ENCODE results near the gene SOAT1.

The SOAT1 gene

GRCh38 chr1:179305450-179305849 is 11.9 kb downstream of the SOAT1 start:
- Histone ChIP-seq H4K20me1 (ENCODE audit: insufficient read depth) (no peaks in the 10 kb centered on the region), H3K9ac (no peak overlapping the region), H3K27me3 (ENCODE audit: insufficient read depth, low read depth) (no peaks in the 10 kb centered on the region), H3K79me2 (ENCODE audit: insufficient read depth, low read depth) (no peaks in the 10 kb centered on the region), H3K27ac (no peak overlapping the region), H3K4me3 (IDR thresholded peaks at IDR 0.05; ENCODE audit: insufficient read depth, low read depth, low read length) (no peak overlapping the region), H3K36me3 (ENCODE audit: insufficient read depth) (no peaks in the 10 kb centered on the region), H3K4me2 (no peak overlapping the region), H2AFZ (ENCODE audit: low read depth) (no peak overlapping the region), H3K4me1 (ENCODE audit: low read depth, poor library complexity, severe bottlenecking) (no peaks in the 10 kb centered on the region)
- TF ChIP-seq CTCF (conservative IDR thresholded peaks at IDR 0.05; ENCODE audit: low read depth, low read length): no peak

GRCh38 chr1:179310291-179310690 is 16.7 kb downstream of the SOAT1 start:
- peaks cover 4% of the 10 kb centered on the region for H3K4me1 ChIP-seq (ENCODE audit: low read depth, poor library complexity, severe bottlenecking)
- no peaks in the 10 kb centered on the region for H3K27me3 ChIP-seq (ENCODE audit: insufficient read depth, low read depth)
- H3K4me3 ChIP-seq (IDR thresholded peaks at IDR 0.05; ENCODE audit: insufficient read depth, low read depth, low read length): no peak overlapping the region
- no peak overlapping the region for H2AFZ ChIP-seq (ENCODE audit: low read depth)
- H3K79me2 ChIP-seq (ENCODE audit: insufficient read depth, low read depth): no peaks in the 10 kb centered on the region
- no peak overlapping the region for H3K27ac ChIP-seq
- H3K9ac ChIP-seq: no peak overlapping the region
- no peak for TF ChIP-seq CTCF (conservative IDR thresholded peaks at IDR 0.05; ENCODE audit: low read depth, low read length)
- no peaks in the 10 kb centered on the region for H4K20me1 ChIP-seq (ENCODE audit: insufficient read depth)
- no peak overlapping the region for H3K4me2 ChIP-seq
- no peaks in the 10 kb centered on the region for H3K36me3 ChIP-seq (ENCODE audit: insufficient read depth)

- no peak overlapping the region for H2AFZ ChIP-seq (ENCODE audit: low read depth)
- H3K4me3 ChIP-seq (IDR thresholded peaks at IDR 0.05; ENCODE audit: insufficient read depth, low read depth, low read length): no peak overlapping the region
- no peaks in the 10 kb centered on the region for H3K79me2 ChIP-seq (ENCODE audit: insufficient read depth, low read depth)
- no peaks in the 10 kb centered on the region for H4K20me1 ChIP-seq (ENCODE audit: insufficient read depth)
- no peaks in the 10 kb centered on the region for H3K27me3 ChIP-seq (ENCODE audit: insufficient read depth, low read depth)
- no peak for TF ChIP-seq CTCF (conservative IDR thresholded peaks at IDR 0.05; ENCODE audit: low read depth, low read length)
- no peak overlapping the region for H3K9ac ChIP-seq
- H3K4me1 ChIP-seq (ENCODE audit: low read depth, poor library complexity, severe bottlenecking): peaks cover 4% of the 10 kb centered on the region
- H3K4me2 ChIP-seq: no peak overlapping the region
- H3K27ac ChIP-seq: no peak overlapping the region
- H3K36me3 ChIP-seq (ENCODE audit: insufficient read depth): no peaks in the 10 kb centered on the region
These were observed 17.1 kb downstream of the SOAT1 start for GRCh38 chr1:179310721-179311120.

- Histone ChIP-seq H3K27ac (no peak overlapping the region), H3K4me2 (no peak overlapping the region), H4K20me1 (ENCODE audit: insufficient read depth) (no peaks in the 10 kb centered on the region), H3K9ac (no peak overlapping the region), H3K4me3 (IDR thresholded peaks at IDR 0.05; ENCODE audit: insufficient read depth, low read depth, low read length) (no peak overlapping the region), H3K36me3 (ENCODE audit: insufficient read depth) (no peaks in the 10 kb centered on the region), H3K27me3 (ENCODE audit: insufficient read depth, low read depth) (no peaks in the 10 kb centered on the region), H2AFZ (ENCODE audit: low read depth) (no peak overlapping the region), H3K79me2 (ENCODE audit: insufficient read depth, low read depth) (no peaks in the 10 kb centered on the region), H3K4me1 (ENCODE audit: low read depth, poor library complexity, severe bottlenecking) (peaks cover 4% of the 10 kb centered on the region)
- no peak for TF ChIP-seq CTCF (conservative IDR thresholded peaks at IDR 0.05; ENCODE audit: low read depth, low read length)
These were observed 17.6 kb downstream of the SOAT1 start for GRCh38 chr1:179311149-179311700.

Data from KMS-11 (cell line).